PFSK-1 (cell line): ENCODE measurements around the gene RYR3.

Experiments
- POLR2AphosphoS5 ChIP-seq: IDR thresholded peaks from 2 replicates; pipeline ENCODE4 v1.6.1; 2012; ENCODE audit warnings: low read depth, mild to moderate bottlenecking, control low read depth, low read length, moderate library complexity
- SIN3A ChIP-seq: IDR thresholded peaks from 2 replicates; pipeline ENCODE4 v1.6.1; 2012; ENCODE audit warnings: mild to moderate bottlenecking, low read length, moderate library complexity, borderline replicate concordance; ENCODE audit not compliant: insufficient read depth
- TF ChIP-seq, protein P1 (sequence below), 2 experiments: IDR thresholded peaks; 2 replicates each; pipeline versions ENCODE4 v1.6.1 to v1.8.0; 2011 to 2012; ENCODE audit warnings: low read depth in 2 of 2, low read length in 2 of 2, control low read depth in 1 of 2, inconsistent platforms in 1 of 2, mild to moderate bottlenecking in 1 of 2, moderate library complexity in 1 of 2; ENCODE audit not compliant: insufficient read depth in 1 of 2

DNA sequence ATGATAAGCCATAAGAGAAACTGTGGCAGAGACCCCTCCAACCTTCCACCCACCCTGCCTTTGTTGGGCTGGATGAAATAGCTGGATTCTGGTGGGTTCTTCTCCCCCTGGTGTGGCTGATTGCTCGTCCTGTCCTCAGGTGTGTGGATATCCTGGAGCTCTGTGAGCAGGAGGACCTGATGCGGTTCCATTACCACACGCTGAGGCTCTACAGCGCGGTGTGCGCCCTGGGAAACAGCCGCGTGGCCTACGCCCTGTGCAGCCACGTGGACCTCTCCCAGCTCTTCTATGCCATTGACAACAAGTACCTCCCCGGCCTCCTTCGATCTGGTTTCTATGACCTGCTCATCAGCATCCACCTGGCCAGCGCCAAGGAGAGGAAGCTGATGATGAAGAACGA lies 351.2 kb downstream of the RYR3 start:
- TF ChIP-seq, protein P1, sequence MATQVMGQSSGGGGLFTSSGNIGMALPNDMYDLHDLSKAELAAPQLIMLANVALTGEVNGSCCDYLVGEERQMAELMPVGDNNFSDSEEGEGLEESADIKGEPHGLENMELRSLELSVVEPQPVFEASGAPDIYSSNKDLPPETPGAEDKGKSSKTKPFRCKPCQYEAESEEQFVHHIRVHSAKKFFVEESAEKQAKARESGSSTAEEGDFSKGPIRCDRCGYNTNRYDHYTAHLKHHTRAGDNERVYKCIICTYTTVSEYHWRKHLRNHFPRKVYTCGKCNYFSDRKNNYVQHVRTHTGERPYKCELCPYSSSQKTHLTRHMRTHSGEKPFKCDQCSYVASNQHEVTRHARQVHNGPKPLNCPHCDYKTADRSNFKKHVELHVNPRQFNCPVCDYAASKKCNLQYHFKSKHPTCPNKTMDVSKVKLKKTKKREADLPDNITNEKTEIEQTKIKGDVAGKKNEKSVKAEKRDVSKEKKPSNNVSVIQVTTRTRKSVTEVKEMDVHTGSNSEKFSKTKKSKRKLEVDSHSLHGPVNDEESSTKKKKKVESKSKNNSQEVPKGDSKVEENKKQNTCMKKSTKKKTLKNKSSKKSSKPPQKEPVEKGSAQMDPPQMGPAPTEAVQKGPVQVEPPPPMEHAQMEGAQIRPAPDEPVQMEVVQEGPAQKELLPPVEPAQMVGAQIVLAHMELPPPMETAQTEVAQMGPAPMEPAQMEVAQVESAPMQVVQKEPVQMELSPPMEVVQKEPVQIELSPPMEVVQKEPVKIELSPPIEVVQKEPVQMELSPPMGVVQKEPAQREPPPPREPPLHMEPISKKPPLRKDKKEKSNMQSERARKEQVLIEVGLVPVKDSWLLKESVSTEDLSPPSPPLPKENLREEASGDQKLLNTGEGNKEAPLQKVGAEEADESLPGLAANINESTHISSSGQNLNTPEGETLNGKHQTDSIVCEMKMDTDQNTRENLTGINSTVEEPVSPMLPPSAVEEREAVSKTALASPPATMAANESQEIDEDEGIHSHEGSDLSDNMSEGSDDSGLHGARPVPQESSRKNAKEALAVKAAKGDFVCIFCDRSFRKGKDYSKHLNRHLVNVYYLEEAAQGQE (IDR thresholded peaks at IDR 0.05; ENCODE audit: insufficient read depth in 1 of 2, low read depth in 2 of 2, low read length in 2 of 2): no peak
- no peak for TF ChIP-seq POLR2AphosphoS5
- no peak for TF ChIP-seq SIN3A
